ENCODE data around the gene SALL2. TPM values are rescaled to one million over a fixed set of nuclear protein-coding genes. Genes with fewer than 3 reads are reported as not detected.

The SALL2 gene
- total and polyA plus RNA-seq, 10 of the 15 experiments (the other 5 are each of a cell fraction or from before 2014, with no cell fraction given), result 1.6 to 6.2 (median 2.1) TPM

DNA sequence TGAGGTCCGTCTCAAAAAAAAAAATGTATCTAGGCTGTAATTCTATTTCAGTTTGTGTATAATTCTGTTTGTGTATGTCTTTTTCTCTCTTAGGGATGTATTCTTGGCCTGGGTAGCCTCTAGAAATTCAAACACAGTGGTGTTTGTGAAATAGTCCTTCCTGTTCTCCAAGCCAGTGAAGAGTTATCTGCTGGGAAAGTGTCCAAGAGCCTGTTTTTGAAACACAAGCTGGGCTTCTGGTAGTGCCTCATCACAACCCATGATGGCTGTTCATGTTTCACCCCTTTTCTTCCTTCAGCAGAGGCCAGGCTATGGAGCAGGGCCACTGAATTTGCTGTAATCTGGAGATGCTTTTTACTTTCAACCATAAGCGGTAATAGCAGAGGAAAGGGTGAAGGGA lies 29.7 kb downstream of the SALL2 start (continued):
- TF ChIP-seq, protein P1, sequence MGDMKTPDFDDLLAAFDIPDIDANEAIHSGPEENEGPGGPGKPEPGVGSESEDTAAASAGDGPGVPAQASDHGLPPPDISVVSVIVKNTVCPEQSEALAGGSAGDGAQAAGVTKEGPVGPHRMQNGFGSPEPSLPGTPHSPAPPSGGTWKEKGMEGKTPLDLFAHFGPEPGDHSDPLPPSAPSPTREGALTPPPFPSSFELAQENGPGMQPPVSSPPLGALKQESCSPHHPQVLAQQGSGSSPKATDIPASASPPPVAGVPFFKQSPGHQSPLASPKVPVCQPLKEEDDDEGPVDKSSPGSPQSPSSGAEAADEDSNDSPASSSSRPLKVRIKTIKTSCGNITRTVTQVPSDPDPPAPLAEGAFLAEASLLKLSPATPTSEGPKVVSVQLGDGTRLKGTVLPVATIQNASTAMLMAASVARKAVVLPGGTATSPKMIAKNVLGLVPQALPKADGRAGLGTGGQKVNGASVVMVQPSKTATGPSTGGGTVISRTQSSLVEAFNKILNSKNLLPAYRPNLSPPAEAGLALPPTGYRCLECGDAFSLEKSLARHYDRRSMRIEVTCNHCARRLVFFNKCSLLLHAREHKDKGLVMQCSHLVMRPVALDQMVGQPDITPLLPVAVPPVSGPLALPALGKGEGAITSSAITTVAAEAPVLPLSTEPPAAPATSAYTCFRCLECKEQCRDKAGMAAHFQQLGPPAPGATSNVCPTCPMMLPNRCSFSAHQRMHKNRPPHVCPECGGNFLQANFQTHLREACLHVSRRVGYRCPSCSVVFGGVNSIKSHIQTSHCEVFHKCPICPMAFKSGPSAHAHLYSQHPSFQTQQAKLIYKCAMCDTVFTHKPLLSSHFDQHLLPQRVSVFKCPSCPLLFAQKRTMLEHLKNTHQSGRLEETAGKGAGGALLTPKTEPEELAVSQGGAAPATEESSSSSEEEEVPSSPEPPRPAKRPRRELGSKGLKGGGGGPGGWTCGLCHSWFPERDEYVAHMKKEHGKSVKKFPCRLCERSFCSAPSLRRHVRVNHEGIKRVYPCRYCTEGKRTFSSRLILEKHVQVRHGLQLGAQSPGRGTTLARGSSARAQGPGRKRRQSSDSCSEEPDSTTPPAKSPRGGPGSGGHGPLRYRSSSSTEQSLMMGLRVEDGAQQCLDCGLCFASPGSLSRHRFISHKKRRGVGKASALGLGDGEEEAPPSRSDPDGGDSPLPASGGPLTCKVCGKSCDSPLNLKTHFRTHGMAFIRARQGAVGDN (IDR thresholded peaks at IDR 0.05), result no peak
- TF ChIP-seq KAT2A (conservative IDR thresholded peaks at IDR 0.05; ENCODE audit: control insufficient read depth, low read depth, low read length), result no peak
- TF ChIP-seq, protein P2, sequence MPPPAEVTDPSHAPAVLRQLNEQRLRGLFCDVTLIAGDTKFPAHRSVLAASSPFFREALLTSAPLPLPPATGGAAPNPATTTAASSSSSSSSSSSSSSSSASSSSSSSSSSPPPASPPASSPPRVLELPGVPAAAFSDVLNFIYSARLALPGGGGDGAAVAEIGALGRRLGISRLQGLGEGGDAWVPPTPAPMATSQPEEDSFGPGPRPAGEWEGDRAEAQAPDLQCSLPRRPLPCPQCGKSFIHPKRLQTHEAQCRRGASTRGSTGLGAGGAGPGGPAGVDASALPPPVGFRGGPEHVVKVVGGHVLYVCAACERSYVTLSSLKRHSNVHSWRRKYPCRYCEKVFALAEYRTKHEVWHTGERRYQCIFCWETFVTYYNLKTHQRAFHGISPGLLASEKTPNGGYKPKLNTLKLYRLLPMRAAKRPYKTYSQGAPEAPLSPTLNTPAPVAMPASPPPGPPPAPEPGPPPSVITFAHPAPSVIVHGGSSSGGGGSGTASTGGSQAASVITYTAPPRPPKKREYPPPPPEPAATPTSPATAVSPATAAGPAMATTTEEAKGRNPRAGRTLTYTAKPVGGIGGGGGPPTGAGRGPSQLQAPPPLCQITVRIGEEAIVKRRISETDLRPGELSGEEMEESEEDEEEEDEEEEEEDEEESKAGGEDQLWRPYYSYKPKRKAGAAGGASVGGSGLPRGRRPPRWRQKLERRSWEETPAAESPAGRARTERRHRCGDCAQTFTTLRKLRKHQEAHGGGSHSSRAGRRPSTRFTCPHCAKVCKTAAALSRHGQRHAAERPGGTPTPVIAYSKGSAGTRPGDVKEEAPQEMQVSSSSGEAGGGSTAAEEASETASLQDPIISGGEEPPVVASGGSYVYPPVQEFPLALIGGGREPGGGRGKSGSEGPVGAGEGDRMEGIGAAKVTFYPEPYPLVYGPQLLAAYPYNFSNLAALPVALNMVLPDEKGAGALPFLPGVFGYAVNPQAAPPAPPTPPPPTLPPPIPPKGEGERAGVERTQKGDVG (CRISPR knock-in tag; IDR thresholded peaks at IDR 0.05), result no peak
- TF ChIP-seq ATF7 (IDR thresholded peaks at IDR 0.05; ENCODE audit: low read depth), result no peak
- no peak for TF ChIP-seq KLF5 (IDR thresholded peaks at IDR 0.05; ENCODE audit: partially characterized antibody)

Measured in GM12878 (cell line).